A673 (cell line): ENCODE results near the gene GNAQ.

Experiments
- CTCF ChIP-seq: fragments of 300-800, 200-600 bp; sonication (generic); conservative IDR thresholded peaks from 2 replicates; pipeline ENCODE4 v1.5.1; 2017; ENCODE audit warnings: low read depth, mild to moderate bottlenecking, antibody characterized with exemption, low read length, moderate library complexity, mixed read lengths
- EZH2 ChIP-seq: fragments of 200-600 bp; sonication (generic); IDR thresholded peaks from 2 replicates; pipeline ENCODE4 v1.6.1; 2017; ENCODE audit warnings: borderline replicate concordance, low read depth, mild to moderate bottlenecking, mixed read lengths, antibody characterized with exemption, low read length; ENCODE audit not compliant: poor library complexity, severe bottlenecking

- no peak for TF ChIP-seq CTCF
- no peak for TF ChIP-seq EZH2
Measured at GRCh38 chr9:77991191-77991590, 40.4 kb downstream of the GNAQ start.
